ENCODE measurements around the gene PRKN.

DNA sequence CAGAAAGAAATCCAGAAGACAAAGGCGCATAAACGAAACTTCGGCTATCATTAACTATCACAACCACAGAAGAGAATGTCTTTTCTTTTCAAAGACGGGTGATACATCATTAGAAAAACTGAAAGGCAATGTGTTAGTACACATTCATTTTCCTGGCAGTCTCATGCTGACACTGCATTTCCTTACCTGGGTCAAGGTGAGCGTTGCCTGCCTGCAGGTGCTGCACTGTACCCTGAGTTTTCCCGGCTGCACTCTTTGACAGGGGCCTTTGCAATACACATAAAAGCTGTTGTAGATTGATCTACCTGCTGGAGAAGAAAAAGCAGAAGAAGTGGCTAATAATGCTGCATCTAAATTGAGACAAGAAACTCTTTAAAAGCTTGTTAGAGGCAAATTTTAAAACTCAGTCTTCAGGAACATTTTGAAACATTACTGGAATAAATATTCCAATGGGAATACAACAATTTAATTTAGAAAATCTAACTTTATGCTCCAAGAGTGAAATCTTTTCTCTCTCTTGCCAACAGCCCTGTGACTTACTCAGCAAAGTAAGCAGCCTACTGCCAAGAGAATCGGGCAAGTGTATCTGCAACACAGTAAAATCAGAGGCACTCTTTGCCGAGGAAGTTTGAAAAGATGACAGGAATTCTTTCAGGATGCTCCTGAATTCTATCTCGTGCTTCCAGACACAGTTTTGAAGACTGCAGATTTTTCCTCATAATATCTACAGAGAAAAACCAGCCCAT, 526.4 kb downstream of the PRKN start:
- TF ChIP-seq, protein P1, sequence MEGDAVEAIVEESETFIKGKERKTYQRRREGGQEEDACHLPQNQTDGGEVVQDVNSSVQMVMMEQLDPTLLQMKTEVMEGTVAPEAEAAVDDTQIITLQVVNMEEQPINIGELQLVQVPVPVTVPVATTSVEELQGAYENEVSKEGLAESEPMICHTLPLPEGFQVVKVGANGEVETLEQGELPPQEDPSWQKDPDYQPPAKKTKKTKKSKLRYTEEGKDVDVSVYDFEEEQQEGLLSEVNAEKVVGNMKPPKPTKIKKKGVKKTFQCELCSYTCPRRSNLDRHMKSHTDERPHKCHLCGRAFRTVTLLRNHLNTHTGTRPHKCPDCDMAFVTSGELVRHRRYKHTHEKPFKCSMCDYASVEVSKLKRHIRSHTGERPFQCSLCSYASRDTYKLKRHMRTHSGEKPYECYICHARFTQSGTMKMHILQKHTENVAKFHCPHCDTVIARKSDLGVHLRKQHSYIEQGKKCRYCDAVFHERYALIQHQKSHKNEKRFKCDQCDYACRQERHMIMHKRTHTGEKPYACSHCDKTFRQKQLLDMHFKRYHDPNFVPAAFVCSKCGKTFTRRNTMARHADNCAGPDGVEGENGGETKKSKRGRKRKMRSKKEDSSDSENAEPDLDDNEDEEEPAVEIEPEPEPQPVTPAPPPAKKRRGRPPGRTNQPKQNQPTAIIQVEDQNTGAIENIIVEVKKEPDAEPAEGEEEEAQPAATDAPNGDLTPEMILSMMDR (IDR thresholded peaks at IDR 0.05), result no peak
- TF ChIP-seq POLR2A (IDR thresholded peaks at IDR 0.05), result no peak
